IPS DF 6.9 (cell line): ENCODE data around the gene POLR1E.

Experiments used
- DNase-seq: peaks from one replicate; pipeline ENCODE4 v3.0.0-alpha.2; 2013; ENCODE audit warnings: low read depth, low spot score
- H3K27ac ChIP-seq: one replicate; pipeline ENCODE4 v1.5.1; 2013; ENCODE audit warnings: low read length, control low read depth
- H3K27me3 ChIP-seq: 2 replicates; pipeline ENCODE4 v1.6.1; 2013; ENCODE audit warnings: mild to moderate bottlenecking, low read length; ENCODE audit not compliant: control insufficient read depth, insufficient read depth
- H3K36me3 ChIP-seq: 2 replicates; pipeline ENCODE4 v1.6.1; 2013; ENCODE audit warnings: low read length; ENCODE audit not compliant: control insufficient read depth, insufficient read depth
- H3K4me1 ChIP-seq: 2 replicates; pipeline ENCODE4 v1.6.1; 2013; ENCODE audit warnings: low read length; ENCODE audit not compliant: control insufficient read depth, insufficient read depth
- H3K4me3 ChIP-seq: 2 replicates; pipeline ENCODE4 v1.5.1; 2013; ENCODE audit warnings: mild to moderate bottlenecking, low read length
- H3K9me3 ChIP-seq: 2 replicates; pipeline ENCODE4 v1.6.1; 2013; ENCODE audit warnings: low read length, inconsistent platforms; ENCODE audit not compliant: control insufficient read depth, insufficient read depth
- WGBS: extraction: QIAGEN DNeasy Blood & Tissue Kit; methylation state at CpG from one replicate; pipeline ENCODE4 v1.1.7; 2013; ENCODE audit warnings: mixed read lengths, missing lambda C conversion rate; ENCODE audit not compliant: insufficient read length, insufficient coverage; 5-methylcytosine and 5-hydroxymethylcytosine counted together

Gene POLR1E

GRCh38 chr9:37550781-37551180 is 65.0 kb downstream of the POLR1E start:
- H3K4me3 ChIP-seq, result no peak overlapping the region
- H3K27me3 ChIP-seq, result no peaks in the 10 kb centered on the region
- H3K4me1 ChIP-seq, result no peaks in the 10 kb centered on the region
- DNase-seq, result no peak
- no CpG with 5 or more reads among the region's 1 CpG for WGBS
- H3K36me3 ChIP-seq, result no peaks in the 10 kb centered on the region
- no peaks in the 10 kb centered on the region for H3K9me3 ChIP-seq
- no peak overlapping the region for H3K27ac ChIP-seq

- no CpG with 5 or more reads among the region's 3 CpGs for WGBS
Measured at GRCh38 chr9:37551468-37551867, 65.7 kb downstream of the POLR1E start.

GRCh38 chr9:37551888-37552287 is 66.1 kb downstream of the POLR1E start:
- no peaks in the 10 kb centered on the region for H3K9me3 ChIP-seq
- no peaks in the 10 kb centered on the region for H3K27me3 ChIP-seq
- WGBS, result no CpG with 5 or more reads among the region's 2 CpGs
- no peak overlapping the region for H3K4me3 ChIP-seq
- H3K27ac ChIP-seq, result no peak overlapping the region
- no peaks in the 10 kb centered on the region for H3K36me3 ChIP-seq
- no peak for DNase-seq
- H3K4me1 ChIP-seq, result no peaks in the 10 kb centered on the region

More at GRCh38 chr9:37551468-37551867, 65.7 kb downstream of the POLR1E start:
- H3K27me3 ChIP-seq, result no peaks in the 10 kb centered on the region
- DNase-seq, result no peak
- no peaks in the 10 kb centered on the region for H3K9me3 ChIP-seq
- H3K4me1 ChIP-seq, result no peaks in the 10 kb centered on the region
- H3K4me3 ChIP-seq, result no peak overlapping the region
- no peaks in the 10 kb centered on the region for H3K36me3 ChIP-seq
- no peak overlapping the region for H3K27ac ChIP-seq
